Erythroblast (primary cell): ENCODE results near the gene PNPLA7.

ENCODE experiments used
- GATA1 ChIP-seq: IDR thresholded peaks from 2 replicates; pipeline ENCODE4 v1.6.1; 2011; ENCODE audit warnings: low read depth, mild to moderate bottlenecking, control low read depth, low read length, moderate library complexity
- POLR2A ChIP-seq: IDR thresholded peaks from 2 replicates; pipeline ENCODE4 v1.6.1; 2011; ENCODE audit warnings: mild to moderate bottlenecking, low read length

DNA sequence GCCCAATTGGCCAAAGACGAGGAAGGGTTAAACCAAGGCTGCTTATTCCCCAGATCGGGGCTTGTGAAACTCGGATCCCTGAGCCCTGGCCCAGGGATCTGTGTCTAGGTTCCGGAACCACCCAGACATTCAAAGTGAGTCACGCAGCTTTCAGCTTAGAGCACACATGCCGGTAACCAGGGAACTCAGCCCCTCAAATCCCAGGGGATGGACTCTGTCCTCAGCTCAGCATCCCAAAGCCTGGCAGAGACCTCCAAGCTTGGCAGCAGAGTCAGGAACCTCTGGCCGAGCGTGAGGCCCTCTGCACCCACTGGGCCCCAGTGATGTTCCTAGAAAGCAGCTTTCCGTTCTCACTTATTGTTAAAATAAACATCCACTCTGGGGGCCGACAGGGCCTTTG, 5.1 kb downstream of the PNPLA7 start:
- TF ChIP-seq POLR2A = no peak
- no peak for TF ChIP-seq GATA1
